NCI-H2081 treated with DMSO at 0.1 percent for 48 hours (cell line): ENCODE measurements around the gene CCDC68.

Experiments used
- DNase-seq: peaks from one replicate; lab custom pipeline; 2025; lab: John Stamatoyannopoulos, UW

The CCDC68 gene

DNA sequence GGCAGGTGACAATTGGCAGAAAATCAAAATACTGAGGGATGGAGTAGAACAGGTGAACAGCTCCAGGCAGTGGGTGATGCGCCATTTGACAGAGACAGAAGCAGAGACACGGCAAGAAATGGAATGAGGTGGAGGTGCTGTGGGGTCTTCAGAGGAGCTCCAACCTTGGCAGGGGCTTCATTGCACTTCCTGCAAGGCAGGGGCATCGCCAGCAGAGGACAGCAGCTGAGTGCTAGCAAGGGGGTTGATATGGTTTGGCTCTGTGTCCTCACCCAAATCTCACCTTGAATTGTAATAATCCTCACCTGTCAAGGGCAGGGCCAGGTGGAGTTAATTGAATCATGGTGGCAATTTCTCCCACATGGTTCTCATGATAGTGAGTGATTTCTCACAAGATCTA is 42.8 kb downstream of the CCDC68 start:
- DNase-seq = no peak

DNA sequence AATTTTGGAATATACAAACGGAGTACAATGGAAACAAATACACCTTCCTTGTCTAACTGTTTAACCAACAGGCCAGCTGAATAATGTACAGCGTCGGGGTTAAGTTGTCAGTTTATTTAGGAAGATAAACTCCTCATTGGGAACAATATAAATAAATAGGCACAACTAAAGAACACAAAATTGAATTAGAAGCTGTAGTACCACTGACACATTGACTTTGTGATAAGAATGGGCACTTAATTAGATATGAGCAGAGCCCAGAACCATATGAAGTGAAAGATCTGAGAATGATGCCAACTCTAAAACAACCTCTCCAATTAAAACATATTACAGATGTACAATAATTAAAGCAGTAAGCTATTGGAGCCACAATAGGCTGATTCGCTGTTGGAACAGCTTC is 44.4 kb downstream of the CCDC68 start:
- DNase-seq = no peak

GRCh38 chr18:54911551-54911950 is 47.7 kb downstream of the CCDC68 start:
- DNase-seq = no peak

- no peak for DNase-seq
Observed at GRCh38 chr18:54910161-54910919, 48.9 kb downstream of the CCDC68 start.

DNA sequence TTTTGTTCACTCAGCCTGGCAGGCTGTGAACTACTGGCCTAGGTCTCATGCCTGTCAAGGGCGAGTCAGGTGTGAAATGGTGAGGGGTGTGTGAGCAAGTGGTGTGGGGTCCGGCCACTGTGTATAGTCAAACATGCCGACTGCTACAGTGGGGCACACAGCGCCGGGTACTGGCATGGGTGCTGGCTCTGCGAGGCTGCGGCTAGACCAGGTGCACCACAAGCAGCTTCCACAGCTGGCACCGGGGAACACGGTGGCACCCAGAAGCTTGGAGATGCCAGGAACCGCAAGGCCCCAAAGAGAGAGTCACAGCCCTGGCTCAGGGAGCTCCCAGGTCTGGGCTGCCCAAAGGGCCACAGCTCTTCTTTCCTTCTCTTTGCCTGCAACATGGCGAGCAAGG is 49.7 kb downstream of the CCDC68 start:
- DNase-seq = no peak

- DNase-seq = no peak
Observed at GRCh38 chr18:54906331-54907185, 52.7 kb downstream of the CCDC68 start.

DNA sequence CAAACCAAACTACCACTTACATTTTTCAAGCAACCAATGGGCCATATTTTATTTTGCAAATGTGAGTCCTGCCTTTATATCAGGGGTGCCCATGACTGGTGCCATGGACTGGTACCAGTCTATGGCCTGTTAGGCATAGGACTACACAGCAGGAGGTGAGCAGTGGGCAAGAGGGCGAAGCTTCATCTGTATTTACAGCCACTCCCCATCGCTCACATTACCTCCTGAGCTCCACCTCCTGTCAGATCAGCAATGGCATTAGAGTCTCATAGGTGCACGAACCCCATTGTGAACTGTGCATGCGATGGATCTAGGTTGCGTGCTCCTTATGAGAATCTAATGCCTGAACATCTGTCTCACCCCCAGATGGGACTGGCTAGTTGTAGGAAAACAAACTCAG is 53.6 kb downstream of the CCDC68 start:
- no peak for DNase-seq

GRCh38 chr18:54904581-54904980 is 54.7 kb downstream of the CCDC68 start:
- DNase-seq = no peak

- DNase-seq = no peak
Observed at GRCh38 chr18:54900290-54900689, 59.0 kb downstream of the CCDC68 start.

GRCh38 chr18:54899500-54899899 is 59.8 kb downstream of the CCDC68 start:
- DNase-seq = no peak

DNA sequence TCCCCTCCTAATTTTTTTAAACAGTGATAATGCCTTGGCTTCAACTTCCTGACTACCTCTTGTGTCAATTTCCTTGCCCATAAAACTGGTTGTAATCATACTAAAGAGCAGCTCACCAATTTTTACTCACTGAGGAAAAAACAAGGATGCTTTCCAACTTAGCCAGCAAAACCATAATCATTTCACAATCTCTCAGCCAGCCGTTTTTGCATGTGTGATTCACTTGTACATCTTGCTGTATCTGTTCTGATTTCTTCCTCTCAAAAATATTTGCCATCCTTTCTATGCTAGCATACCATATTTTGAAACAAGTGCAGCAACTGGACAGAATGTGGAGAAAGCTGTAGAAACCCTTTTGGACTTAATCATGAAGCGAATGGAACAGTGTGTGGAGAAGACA is 70.3 kb downstream of the CCDC68 start:
- no peak for DNase-seq

GRCh38 chr18:54888378-54888777 is 70.9 kb downstream of the CCDC68 start:
- DNase-seq = no peak

- no peak for DNase-seq
Observed at GRCh38 chr18:54883816-54884604, 75.3 kb downstream of the CCDC68 start.

GRCh38 chr18:54882318-54882717 is 76.9 kb downstream of the CCDC68 start:
- DNase-seq = no peak

GRCh38 chr18:54881229-54881768 is 78.0 kb downstream of the CCDC68 start:
- no peak for DNase-seq

- DNase-seq = no peak
Observed at GRCh38 chr18:54880395-54881105, 78.7 kb downstream of the CCDC68 start.

GRCh38 chr18:54879691-54880090 is 79.6 kb downstream of the CCDC68 start:
- DNase-seq = no peak

DNA sequence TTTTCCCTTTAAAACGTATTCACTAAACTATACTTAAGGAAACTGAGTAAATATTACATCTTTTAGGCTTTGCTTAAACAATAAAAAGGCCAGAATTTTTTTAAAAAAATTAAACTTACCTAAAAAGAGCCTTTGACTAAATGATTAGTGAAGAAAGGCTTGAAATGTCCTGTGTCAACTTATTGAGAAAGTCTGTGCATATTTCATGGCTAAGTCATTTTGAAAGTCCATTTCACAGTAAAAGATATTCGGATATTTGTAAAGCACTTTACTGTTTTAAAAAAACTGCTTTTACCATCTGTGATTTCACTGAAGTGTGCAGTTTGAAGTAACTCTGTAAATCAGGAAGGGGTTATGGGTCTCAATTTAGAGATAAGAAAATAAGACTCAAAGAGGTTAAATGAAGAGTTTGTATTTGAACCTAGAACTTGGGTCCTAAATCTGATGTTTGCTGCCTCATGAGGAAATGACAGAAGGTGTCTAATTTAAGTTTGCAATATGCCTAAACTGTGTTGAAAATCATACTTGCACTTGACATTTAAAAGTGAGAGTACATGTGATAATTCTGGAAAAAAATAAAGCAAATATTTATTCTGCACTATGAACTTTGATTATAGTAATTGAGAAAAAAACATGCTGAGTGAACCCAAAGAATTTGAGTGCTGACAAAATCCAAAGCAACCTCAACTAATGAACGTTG is 80.5 kb downstream of the CCDC68 start:
- no peak for DNase-seq

DNA sequence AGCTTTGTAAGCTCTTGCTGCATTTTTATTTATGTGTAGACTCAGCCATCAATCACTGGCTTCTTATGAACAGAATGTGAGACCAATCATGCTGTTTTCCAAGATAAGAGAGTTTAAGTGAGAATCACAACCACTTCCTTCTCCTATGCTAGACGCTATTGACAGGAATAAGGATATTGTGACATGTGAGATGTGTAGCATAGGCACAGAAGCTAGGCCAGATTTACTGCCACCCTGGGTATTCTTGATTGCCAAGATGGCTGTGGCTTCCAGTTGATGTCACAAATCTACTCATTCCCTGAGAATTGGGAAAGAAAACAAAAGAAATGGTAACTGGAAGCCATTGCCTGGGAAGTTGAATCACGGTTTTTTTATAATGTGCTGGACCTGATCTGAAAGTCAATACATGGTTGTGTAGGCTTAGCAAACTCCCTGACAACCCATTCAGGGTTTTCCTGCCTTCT is 81.1 kb downstream of the CCDC68 start:
- DNase-seq = no peak

GRCh38 chr18:54877076-54877475 is 82.2 kb downstream of the CCDC68 start:
- no peak for DNase-seq

GRCh38 chr18:54875063-54875462 is 84.2 kb downstream of the CCDC68 start:
- DNase-seq = no peak
